GM23248 (cell line): Measurements from ENCODE around the gene ESYT2.

ENCODE experiments used
- EZH2 ChIP-seq: fragments of 200-600 bp; sonication (generic); IDR thresholded peaks from 2 replicates; pipeline ENCODE4 v1.6.1; 2018; ENCODE audit warnings: antibody characterized with exemption, mild to moderate bottlenecking; ENCODE audit not compliant: insufficient read depth, poor library complexity, severe bottlenecking
- EZH2phosphoT487 ChIP-seq: fragments of 200-600 bp; sonication (generic); IDR thresholded peaks from 2 replicates; pipeline ENCODE4 v1.6.1; 2018; ENCODE audit warnings: antibody characterized with exemption, moderate library complexity, mild to moderate bottlenecking, low read depth; ENCODE audit not compliant: insufficient read depth

- TF ChIP-seq EZH2phosphoT487 (no peak), EZH2 (no peak)
Measured at GRCh38 chr7:158863611-158864506, 34.5 kb upstream of the ESYT2 start.
